SU-DHL-6 (cell line): ENCODE data around the gene ZSCAN1.

Source experiments
- H2AFZ ChIP-seq: fragments of 200-600 bp; sonication (generic); 2 replicates; pipeline ENCODE4 v1.6.1; 2014; ENCODE audit warnings: low read depth, mild to moderate bottlenecking, moderate library complexity, mixed read lengths, antibody characterized with exemption, low read length; ENCODE audit not compliant: severe bottlenecking
- H3F3A ChIP-seq: fragments of 200-600 bp; shearing (Covaris generic); 2 replicates; pipeline ENCODE4 v1.6.0; 2016; ENCODE audit warnings: antibody characterized with exemption, mild to moderate bottlenecking; ENCODE audit not compliant: insufficient read depth
- H3K27ac ChIP-seq: fragments of 200-600 bp; sonication (generic); 2 replicates; pipeline ENCODE4 v1.5.1; 2016; ENCODE audit warnings: low read depth, mild to moderate bottlenecking, low read length, moderate library complexity, mixed read lengths
- H3K27me3 ChIP-seq: fragments of 200-600 bp; sonication (generic), shearing (Covaris generic); 2 replicates; pipeline ENCODE4 v1.6.0; 2014; ENCODE audit warnings: mild to moderate bottlenecking, low read length
- H3K36me3 ChIP-seq: fragments of 200-600 bp; sonication (generic); 2 replicates; pipeline ENCODE4 v1.6.1; 2014; ENCODE audit warnings: mild to moderate bottlenecking, low read length, mixed read lengths
- H3K4me2 ChIP-seq: fragments of 300-600, 200-600 bp; shearing (Covaris generic), sonication (generic); 2 replicates; pipeline ENCODE4 v1.6.0; 2014; ENCODE audit warnings: low read length, low read depth, mild to moderate bottlenecking; ENCODE audit not compliant: poor library complexity, severe bottlenecking
- H3K4me3 ChIP-seq: fragments of 200-600 bp; sonication (generic); 2 replicates; pipeline ENCODE4 v1.5.1; 2014; ENCODE audit warnings: antibody characterized with exemption, low read length, mild to moderate bottlenecking, mixed read lengths; ENCODE audit not compliant: insufficient read depth, poor library complexity, severe bottlenecking
- H3K79me2 ChIP-seq: fragments of 200-600 bp; sonication (generic); 2 replicates; pipeline ENCODE4 v1.6.1; 2014; ENCODE audit warnings: mild to moderate bottlenecking, low read length, moderate library complexity; ENCODE audit not compliant: insufficient read depth
- H3K9ac ChIP-seq: fragments of 200-600 bp; sonication (generic); 2 replicates; pipeline ENCODE4 v1.7.0; 2014; ENCODE audit warnings: mild to moderate bottlenecking, low read length
- H3K9me2 ChIP-seq: fragments of 200-600 bp; sonication (generic); replicated peaks from 2 replicates; pipeline ENCODE4 v1.6.1; 2014; ENCODE audit warnings: low read length; ENCODE audit not compliant: insufficient read depth
- H3K9me3 ChIP-seq: fragments of 200-600 bp; sonication (generic); 2 replicates; pipeline ENCODE4 v1.6.1; 2014; ENCODE audit warnings: low read length, mixed read lengths; ENCODE audit not compliant: insufficient read depth
- H4K20me1 ChIP-seq: fragments of 200-600 bp; sonication (generic); 2 replicates; pipeline ENCODE4 v1.6.1; 2014; ENCODE audit warnings: low read depth, mild to moderate bottlenecking, antibody characterized with exemption, low read length, moderate library complexity, mixed read lengths
- EZH2phosphoT487 ChIP-seq: fragments of 200-600 bp; sonication (generic), shearing (Covaris generic); conservative IDR thresholded peaks from 2 replicates; pipeline ENCODE4 v1.6.1; 2018; ENCODE audit warnings: mild to moderate bottlenecking, antibody characterized with exemption, low read length, moderate library complexity, mixed read lengths
- TF ChIP-seq, protein P1 (sequence below): fragments of 200-600 bp; sonication (generic); IDR thresholded peaks from one replicate; pipeline ENCODE4 v1.5.1; 2017; ENCODE audit warnings: antibody characterized with exemption, mild to moderate bottlenecking, low read length, moderate library complexity; ENCODE audit not compliant: insufficient read depth, poor library complexity, severe bottlenecking

Gene ZSCAN1

DNA sequence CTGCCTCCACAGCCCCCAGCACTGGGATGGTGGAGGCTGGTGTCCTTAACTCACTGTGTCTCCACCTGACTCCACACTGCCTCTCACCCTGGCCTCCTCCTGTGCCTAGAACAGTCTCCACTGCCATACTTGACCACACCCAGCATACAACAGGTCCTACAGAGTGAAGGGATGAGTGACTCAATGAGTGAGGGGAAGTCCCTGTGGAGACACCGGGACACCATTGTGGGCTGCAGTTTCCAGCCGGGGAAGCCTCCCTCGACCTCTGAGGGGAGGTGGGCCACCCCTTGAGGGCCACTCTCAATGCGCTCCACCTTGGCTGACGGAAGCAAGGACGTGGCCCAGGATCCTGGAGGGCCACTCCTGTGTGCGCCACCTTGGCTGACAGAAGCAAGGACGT lies 22.4 kb downstream of the ZSCAN1 start:
- Histone ChIP-seq H3K36me3 (no peaks in the 10 kb centered on the region), H2AFZ (no peak overlapping the region), H3K79me2 (no peaks in the 10 kb centered on the region), H3K27me3 (no peaks in the 10 kb centered on the region), H3F3A (no peaks in the 10 kb centered on the region), H3K9me3 (peaks cover 3% of the 10 kb centered on the region; the same call in 1 of the 2 replicates), H3K4me3 (no peak overlapping the region), H4K20me1 (no peaks in the 10 kb centered on the region), H3K4me2 (no peak overlapping the region), H3K9ac (no peak overlapping the region), H3K27ac (no peak overlapping the region), H3K9me2 (no peaks in the 10 kb centered on the region)
- TF ChIP-seq, protein P1, sequence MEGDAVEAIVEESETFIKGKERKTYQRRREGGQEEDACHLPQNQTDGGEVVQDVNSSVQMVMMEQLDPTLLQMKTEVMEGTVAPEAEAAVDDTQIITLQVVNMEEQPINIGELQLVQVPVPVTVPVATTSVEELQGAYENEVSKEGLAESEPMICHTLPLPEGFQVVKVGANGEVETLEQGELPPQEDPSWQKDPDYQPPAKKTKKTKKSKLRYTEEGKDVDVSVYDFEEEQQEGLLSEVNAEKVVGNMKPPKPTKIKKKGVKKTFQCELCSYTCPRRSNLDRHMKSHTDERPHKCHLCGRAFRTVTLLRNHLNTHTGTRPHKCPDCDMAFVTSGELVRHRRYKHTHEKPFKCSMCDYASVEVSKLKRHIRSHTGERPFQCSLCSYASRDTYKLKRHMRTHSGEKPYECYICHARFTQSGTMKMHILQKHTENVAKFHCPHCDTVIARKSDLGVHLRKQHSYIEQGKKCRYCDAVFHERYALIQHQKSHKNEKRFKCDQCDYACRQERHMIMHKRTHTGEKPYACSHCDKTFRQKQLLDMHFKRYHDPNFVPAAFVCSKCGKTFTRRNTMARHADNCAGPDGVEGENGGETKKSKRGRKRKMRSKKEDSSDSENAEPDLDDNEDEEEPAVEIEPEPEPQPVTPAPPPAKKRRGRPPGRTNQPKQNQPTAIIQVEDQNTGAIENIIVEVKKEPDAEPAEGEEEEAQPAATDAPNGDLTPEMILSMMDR, result no peak
- no peak for TF ChIP-seq EZH2phosphoT487

DNA sequence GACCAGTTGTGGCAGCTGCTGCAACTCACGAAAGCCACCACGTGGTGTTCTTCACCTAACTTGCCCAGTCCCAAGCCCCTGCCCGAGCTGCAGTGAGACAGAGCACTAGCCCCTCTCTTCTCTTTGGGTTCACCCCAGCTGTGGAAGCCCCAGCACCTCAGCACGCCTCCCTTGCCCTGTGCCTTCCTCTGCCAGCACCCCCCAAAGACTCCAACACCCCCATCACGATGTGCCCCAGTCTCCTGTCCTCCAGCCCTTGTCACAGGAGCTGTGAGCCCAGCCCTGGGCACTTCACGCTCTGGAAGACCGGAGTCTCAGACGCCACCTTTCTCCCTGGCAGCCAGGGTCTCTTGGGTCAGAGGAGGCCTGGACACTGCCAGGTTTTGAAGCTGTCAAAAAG lies 23.0 kb downstream of the ZSCAN1 start:
- peaks cover 3% of the 10 kb centered on the region; the same call in 1 of the 2 replicates for H3K9me3 ChIP-seq

DNA sequence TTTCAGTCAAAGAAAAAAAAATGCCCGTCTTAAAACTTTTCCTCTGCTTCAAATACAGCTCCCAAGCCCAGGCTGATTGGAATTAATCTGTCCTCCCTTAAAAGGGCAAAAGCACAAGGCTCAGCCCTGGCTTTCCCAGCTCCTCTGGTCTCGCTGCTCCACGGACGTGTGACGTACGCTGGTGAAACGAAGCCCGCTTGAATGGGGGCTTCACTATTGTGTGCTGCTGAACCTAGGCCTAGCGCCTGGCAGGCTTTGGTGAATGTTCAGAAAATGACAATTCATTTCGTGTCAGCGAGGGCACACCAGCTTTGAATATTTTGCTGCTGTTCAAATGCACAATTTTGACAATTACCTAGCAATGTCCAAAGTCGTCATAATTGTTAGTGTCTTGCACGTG lies 24.6 kb downstream of the ZSCAN1 start:
- H3K79me2 ChIP-seq, result no peaks in the 10 kb centered on the region
- H3K4me2 ChIP-seq, result no peak overlapping the region
- no peak overlapping the region for H3K9ac ChIP-seq
- no peak overlapping the region for H2AFZ ChIP-seq
- H3K4me3 ChIP-seq, result no peak overlapping the region
- H3K27me3 ChIP-seq, result no peaks in the 10 kb centered on the region
- H4K20me1 ChIP-seq, result no peaks in the 10 kb centered on the region
- H3F3A ChIP-seq, result no peaks in the 10 kb centered on the region
- TF ChIP-seq, protein P1, result no peak
- TF ChIP-seq EZH2phosphoT487, result no peak
- no peaks in the 10 kb centered on the region for H3K36me3 ChIP-seq
- H3K27ac ChIP-seq, result no peak overlapping the region
- H3K9me2 ChIP-seq, result no peaks in the 10 kb centered on the region
- no peaks in the 10 kb centered on the region for H3K9me3 ChIP-seq

More for the DNA sequence above, 23.0 kb downstream of the ZSCAN1 start:
- no peaks in the 10 kb centered on the region for H3K36me3 ChIP-seq
- H3K27ac ChIP-seq, result no peak overlapping the region
- H3K4me2 ChIP-seq, result no peak overlapping the region
- no peaks in the 10 kb centered on the region for H3K79me2 ChIP-seq
- no peak overlapping the region for H2AFZ ChIP-seq
- TF ChIP-seq, protein P1, result no peak
- no peak for TF ChIP-seq EZH2phosphoT487
- no peaks in the 10 kb centered on the region for H4K20me1 ChIP-seq
- H3K9me2 ChIP-seq, result no peaks in the 10 kb centered on the region
- H3F3A ChIP-seq, result no peaks in the 10 kb centered on the region
- H3K9ac ChIP-seq, result no peak overlapping the region
- H3K4me3 ChIP-seq, result no peak overlapping the region
- H3K27me3 ChIP-seq, result no peaks in the 10 kb centered on the region
